GM06990 (cell line): ENCODE results near the gene DPH1.

Experiments
- DNase-seq: peaks from one replicate; pipeline ENCODE4 v3.0.0-alpha.2; 2011; ENCODE audit not compliant: insufficient read length; ENCODE audit errors: extremely low read depth
- H3K27me3 ChIP-seq: replicated peaks from 2 replicates; pipeline ENCODE4 v1.6.0; 2011; ENCODE audit warnings: low read length; ENCODE audit not compliant: control insufficient read depth, insufficient read depth
- H3K36me3 ChIP-seq: 2 replicates; pipeline ENCODE4 v1.5.1; 2011; ENCODE audit warnings: low read length; ENCODE audit not compliant: control insufficient read depth, insufficient read depth
- H3K4me3 ChIP-seq: replicated peaks from 2 replicates; pipeline ENCODE4 v1.5.1; 2011; ENCODE audit warnings: low read depth, mild to moderate bottlenecking, control low read depth, low read length
- TF ChIP-seq, protein P1 (sequence below): IDR thresholded peaks from 2 replicates; pipeline ENCODE4 v1.5.1; 2011; ENCODE audit warnings: low read length, control low read depth, mild to moderate bottlenecking, inconsistent platforms; ENCODE audit not compliant: insufficient read depth, poor library complexity, severe bottlenecking

The DPH1 gene

GRCh38 chr17:2017274-2017941, 12.5 kb upstream of the DPH1 start:
- no peak overlapping the region for H3K4me3 ChIP-seq
- no peak for DNase-seq

GRCh38 chr17:2018716-2019510, 11.0 kb upstream of the DPH1 start:
- Histone ChIP-seq H3K27me3 (no peaks in the 10 kb centered on the region; the same call in 1 of the 2 replicates), H3K36me3 (no peaks in the 10 kb centered on the region), H3K4me3 (no peak overlapping the region)
- TF ChIP-seq, protein P1, sequence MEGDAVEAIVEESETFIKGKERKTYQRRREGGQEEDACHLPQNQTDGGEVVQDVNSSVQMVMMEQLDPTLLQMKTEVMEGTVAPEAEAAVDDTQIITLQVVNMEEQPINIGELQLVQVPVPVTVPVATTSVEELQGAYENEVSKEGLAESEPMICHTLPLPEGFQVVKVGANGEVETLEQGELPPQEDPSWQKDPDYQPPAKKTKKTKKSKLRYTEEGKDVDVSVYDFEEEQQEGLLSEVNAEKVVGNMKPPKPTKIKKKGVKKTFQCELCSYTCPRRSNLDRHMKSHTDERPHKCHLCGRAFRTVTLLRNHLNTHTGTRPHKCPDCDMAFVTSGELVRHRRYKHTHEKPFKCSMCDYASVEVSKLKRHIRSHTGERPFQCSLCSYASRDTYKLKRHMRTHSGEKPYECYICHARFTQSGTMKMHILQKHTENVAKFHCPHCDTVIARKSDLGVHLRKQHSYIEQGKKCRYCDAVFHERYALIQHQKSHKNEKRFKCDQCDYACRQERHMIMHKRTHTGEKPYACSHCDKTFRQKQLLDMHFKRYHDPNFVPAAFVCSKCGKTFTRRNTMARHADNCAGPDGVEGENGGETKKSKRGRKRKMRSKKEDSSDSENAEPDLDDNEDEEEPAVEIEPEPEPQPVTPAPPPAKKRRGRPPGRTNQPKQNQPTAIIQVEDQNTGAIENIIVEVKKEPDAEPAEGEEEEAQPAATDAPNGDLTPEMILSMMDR: no peak
- no peak for DNase-seq

More at GRCh38 chr17:2017274-2017941, 12.5 kb upstream of the DPH1 start:
- Histone ChIP-seq H3K27me3 (no peaks in the 10 kb centered on the region; the same call in 1 of the 2 replicates), H3K36me3 (no peaks in the 10 kb centered on the region)
- TF ChIP-seq, protein P1: no peak

GRCh38 chr17:2019723-2020122, 10.2 kb upstream of the DPH1 start:
- no peak overlapping the region for H3K4me3 ChIP-seq
- no peaks in the 10 kb centered on the region; the same call in 1 of the 2 replicates for H3K27me3 ChIP-seq
- no peaks in the 10 kb centered on the region for H3K36me3 ChIP-seq
- TF ChIP-seq, protein P1: no peak
- DNase-seq: no peak

- no peaks in the 10 kb centered on the region; the same call in 1 of the 2 replicates for H3K27me3 ChIP-seq
- no peak for DNase-seq
- no peaks in the 10 kb centered on the region for H3K36me3 ChIP-seq
- TF ChIP-seq, protein P1: no peak
- no peak overlapping the region for H3K4me3 ChIP-seq
These were observed 9.2 kb upstream of the DPH1 start for GRCh38 chr17:2020721-2021120.

DNA sequence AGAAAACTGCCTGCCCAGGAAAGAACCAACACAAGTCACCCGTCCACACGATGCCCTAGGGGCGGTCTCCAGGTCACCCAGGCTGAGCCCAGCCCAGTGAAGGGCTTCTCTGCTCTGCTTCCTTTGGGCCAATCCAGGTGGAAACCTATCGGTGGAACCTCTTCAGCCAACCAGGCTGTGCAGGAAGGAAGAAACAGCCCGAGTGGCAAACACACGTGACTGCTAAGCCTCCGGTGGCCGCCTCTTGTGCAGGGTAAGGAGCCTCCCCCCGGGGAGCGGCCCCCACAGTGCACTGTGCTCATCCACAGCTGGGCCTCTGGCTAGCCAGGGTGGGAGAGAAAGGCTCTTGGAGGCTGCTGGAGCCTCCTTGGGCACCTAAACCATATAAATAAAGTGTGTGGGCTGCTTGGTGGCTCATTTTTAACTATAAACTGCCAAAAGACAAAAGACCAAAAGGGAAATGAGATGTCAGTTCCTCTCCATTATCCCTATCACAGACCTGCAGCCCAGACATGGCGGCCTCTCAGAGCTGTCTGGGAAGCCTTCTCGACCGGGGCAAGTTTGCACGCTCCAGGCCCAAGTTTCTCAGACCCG, 7.2 kb upstream of the DPH1 start:
- Histone ChIP-seq H3K36me3 (no peaks in the 10 kb centered on the region), H3K4me3 (no peak overlapping the region), H3K27me3 (peaks cover 2% of the 10 kb centered on the region)
- DNase-seq: no peak
- TF ChIP-seq, protein P1: no peak
